Amniotic epithelial cell (primary cell): Measurements from ENCODE around the gene KIAA1217.

Experiments used
- DNase-seq: peaks from one replicate; pipeline ENCODE4 v3.0.0-alpha.2; 2010; ENCODE audit warnings: low read depth

The KIAA1217 gene

DNA sequence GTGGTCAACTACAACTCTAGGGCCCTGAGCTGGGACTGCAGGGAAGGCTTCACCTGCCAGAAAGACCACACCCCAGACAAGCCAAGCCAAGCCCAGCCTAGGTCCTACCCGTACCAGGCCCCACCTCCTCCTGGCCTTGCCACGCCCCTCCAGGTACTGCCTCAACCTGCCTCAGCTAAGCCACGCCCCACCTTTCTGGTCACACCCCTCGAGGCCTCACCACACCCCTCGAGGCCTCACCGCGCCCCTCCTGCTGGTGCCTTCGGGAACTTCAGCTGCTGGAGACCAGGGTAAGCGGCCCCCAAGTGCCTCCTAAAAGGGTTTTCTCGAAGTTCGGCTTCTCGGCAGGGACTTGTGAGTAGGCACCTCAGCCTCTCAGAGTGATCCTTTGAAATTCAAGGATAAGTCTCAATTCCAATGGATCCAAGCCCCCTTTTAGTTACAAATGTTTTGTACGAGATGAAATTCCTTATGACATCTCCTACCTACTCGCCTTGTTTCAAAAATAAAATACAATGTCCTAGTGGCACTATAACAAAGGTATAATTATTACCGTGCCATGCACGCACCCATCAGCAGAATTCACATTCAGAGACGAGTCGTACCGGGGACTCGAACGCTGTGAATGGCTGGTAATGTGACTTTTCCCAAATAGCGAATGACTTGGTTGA is 343.5 kb downstream of the KIAA1217 start:
- peak; percentile 39 for DNase-seq

GRCh38 chr10:24553051-24553612 is 344.2 kb downstream of the KIAA1217 start:
- DNase-seq: no peak

- no peak for DNase-seq
Measured at GRCh38 chr10:24554036-24554435, 345.1 kb downstream of the KIAA1217 start.

DNA sequence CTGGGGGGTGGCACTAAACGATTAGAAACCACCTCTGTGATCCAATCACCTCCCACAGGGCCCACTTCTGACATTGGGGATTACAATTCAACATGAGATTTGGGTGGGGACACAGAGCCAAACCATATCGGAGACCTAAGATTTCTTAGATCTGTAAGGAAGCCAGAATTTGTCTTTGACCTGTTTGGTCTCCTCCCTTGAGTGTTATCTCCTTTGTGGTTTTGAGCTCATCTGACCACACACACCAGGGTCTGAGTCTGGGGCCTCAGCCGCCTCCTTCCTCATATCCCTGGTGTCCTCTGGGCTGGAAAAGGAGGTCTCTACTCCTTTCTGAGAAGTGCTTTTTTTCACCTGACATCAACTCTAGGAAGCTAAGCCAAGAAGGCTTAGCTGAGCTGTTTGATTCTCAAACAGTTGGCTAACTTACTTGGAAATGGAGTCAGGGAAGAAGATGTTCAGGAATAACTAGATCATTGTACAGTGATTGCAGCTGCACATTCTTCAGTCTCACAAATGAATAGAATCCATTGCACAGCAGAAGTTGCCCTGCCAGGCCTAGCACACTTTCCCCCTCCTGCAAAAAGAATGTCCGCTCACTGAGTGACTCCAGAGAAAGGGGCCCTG is 347.3 kb downstream of the KIAA1217 start:
- peak; percentile 60 for DNase-seq

DNA sequence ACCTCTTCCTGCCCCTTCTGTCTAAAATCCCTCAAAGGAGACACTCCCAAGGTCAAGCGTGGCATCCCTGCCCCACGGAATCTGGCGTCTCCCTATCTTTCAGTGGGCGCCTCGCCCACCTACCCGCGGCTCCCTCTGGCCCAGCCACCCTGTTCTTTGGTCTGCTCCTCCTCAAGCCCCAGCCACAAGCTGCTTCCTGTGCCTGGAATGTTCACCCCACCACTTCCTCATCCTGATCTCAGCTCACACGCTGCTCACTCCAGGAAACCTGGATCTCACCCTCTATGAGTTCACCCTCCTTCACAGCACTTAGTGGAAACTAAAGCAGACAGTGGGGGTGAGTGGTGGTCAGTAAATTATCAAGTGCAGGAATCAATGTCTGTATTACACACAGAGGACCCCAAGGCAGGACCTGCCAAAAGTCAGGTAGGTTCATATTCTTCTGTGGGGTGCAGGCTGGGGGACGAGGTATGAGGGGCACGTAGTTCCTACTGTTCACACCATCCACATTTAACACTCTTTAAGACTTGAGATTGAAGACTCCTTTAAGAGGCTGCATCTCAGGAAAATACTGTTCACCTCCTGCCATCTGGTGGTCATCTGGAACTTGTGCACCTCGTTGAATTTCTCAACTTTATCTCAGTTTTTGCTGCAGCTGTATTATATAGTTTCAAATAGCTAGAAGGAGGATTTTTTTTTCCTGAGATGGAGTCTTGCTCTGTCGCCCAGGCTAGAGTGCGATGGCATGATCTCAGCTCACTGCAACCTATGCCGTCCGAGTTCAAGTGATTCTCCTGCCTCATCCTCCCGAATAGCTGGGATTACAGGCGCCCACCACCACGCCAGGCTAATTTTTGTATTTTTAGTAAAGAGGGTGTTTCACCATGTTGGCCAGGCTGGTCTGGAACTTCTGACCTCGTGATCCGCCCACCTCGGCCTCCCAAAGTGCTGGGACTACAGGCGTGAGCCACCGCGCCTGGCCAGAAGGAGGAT is 348.1 kb downstream of the KIAA1217 start:
- peak; percentile 85 for DNase-seq

DNA sequence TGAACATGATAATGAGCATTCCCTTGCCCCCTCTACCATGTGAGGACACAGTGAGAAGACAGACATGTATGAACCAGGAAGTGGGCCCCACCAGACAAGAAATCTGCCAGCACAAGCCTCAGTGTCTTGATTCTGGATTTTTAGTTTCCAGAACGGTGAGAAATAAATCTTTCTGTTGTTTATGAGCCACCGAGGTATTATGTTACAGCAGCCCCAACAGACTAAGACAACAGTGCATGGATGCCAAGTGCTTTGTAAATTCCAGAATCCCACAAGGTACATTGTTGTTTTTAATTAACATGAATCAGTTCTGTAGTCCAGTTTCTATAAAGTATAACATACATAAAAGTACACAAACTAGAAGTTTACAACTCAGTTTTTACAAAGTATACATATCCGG is 352.5 kb downstream of the KIAA1217 start:
- peak; percentile 52 for DNase-seq

- no peak for DNase-seq
Measured at GRCh38 chr10:24568042-24568441, 359.1 kb downstream of the KIAA1217 start.

DNA sequence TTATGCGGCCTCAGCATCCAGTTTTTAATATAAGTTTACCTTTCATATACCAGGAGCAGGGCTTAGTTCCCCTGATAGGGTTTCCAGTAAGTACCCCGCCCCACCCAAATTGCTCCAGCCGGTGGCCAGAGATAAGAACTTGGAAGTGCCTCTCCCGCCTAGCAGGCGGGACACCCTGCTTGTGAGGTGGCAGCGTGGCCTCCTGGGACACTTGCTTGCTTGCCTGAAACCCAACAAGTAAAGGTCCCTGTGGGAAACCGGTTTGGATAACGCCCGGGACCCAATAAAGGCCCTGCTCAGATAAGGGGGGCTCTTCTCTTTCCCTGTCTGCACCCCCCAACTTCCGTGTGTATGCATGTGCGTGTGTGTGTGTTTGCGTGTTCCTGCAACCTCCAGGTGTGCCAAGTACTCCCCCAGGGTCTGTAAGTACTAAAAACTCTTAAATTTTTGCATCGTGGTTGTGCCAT is 360.4 kb downstream of the KIAA1217 start:
- DNase-seq: no peak

- no peak for DNase-seq
Measured at GRCh38 chr10:24569828-24570657, 361.1 kb downstream of the KIAA1217 start.

DNA sequence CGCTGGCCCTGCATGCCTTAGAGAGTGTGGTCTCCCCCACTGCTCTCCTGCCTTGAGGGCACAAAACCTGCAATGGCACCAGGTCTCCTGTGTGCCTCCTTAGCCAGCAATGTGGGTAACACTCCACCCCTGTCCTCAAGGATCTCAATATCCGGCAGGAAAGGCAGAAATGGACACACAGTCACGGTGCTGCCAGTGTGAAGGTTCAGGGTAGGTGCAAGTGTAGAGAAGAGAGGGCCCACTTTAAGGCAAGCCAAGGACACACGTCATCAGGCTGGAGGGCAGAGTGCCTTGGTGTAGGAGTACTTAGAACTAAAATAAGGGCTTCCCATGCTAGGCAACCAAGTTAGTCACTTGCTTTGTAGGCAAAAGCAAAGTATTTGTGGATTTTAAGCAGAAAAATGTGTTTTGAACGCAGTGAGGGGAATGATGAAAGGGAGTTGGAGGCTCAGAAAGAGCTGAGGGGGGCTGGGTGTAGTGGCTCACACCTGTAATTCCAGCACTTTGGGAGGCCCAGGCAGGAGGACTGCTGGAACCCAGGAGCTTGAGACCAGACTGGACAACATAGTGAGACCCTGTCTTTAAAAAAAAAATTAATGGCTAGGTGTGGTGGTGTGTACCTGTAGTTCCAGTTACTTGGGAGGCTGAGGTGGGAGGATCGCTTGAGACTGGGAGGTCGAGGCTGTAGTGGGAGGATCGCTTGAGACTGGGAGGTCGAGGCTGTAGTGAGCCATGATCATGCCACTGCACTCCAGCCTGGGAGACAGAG is 361.9 kb downstream of the KIAA1217 start:
- no peak for DNase-seq

GRCh38 chr10:24571870-24572450 is 363.0 kb downstream of the KIAA1217 start:
- DNase-seq: no peak

DNA sequence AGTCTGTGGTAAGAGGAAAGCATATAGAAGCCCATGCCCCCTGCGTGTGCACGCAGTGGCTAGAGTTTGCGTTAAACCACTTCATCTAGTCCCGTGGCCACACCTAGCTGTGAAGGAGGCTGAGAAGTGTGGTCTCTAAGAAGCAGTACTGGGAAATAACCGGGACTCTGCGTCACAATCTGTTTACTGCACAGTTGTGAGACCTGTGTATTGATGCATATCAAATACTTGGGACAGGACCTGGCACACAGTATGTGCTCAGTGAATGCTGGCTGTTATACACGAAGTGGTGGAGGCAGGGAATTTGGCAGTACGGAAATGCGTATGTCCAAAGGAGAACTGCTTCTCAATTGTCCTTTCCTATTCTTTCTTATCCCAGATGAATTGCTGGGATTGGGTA is 365.2 kb downstream of the KIAA1217 start:
- no peak for DNase-seq

- no peak for DNase-seq
Measured at GRCh38 chr10:24574578-24575155, 365.7 kb downstream of the KIAA1217 start.

DNA sequence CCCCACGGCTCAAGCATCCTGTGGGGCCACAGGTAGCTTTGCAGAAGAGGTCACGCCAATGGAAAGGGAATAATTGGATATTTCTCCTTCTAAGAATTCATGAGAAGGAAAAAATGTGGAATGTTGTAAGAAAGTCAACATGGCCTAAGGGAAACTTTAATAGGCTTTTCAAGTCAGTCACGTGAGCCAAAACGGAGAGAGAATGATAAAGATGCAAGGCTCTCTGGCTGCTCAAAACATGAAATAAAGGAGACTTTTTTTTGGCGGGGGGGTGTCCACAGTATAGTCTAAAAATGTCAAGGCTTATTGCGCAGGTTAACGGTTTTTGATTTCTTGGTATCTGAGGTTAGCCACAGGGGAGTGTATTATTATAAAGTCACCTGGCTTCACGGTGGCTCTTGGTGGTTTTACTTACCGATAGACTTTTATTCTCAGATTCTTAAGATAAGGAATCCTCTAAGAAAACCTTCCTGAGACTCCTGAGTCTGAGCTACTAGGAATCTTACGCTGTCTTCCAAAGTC is 366.6 kb downstream of the KIAA1217 start:
- DNase-seq: no peak

- no peak for DNase-seq
Measured at GRCh38 chr10:24579448-24579847, 370.5 kb downstream of the KIAA1217 start.

- no peak for DNase-seq
Measured at GRCh38 chr10:24579906-24580305, 371.0 kb downstream of the KIAA1217 start.

DNA sequence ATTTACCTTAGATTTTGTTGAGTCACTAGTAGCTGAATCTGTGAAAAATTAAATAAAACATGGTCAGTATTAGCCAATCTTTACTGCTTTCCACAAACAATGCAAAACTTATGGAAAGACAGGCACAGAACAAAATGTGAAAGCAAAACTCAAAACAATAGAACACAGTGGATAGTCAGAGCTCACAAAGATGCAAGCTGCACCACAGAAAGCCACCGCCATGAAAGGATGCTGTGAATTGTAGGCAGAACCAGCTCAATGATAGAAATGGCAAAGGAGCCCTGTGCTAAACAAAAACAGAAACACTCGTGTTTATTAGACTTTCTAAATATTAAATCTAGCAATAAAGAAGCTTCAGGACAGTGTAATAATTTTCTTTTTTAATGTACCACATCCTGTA is 380.3 kb downstream of the KIAA1217 start:
- DNase-seq: no peak

DNA sequence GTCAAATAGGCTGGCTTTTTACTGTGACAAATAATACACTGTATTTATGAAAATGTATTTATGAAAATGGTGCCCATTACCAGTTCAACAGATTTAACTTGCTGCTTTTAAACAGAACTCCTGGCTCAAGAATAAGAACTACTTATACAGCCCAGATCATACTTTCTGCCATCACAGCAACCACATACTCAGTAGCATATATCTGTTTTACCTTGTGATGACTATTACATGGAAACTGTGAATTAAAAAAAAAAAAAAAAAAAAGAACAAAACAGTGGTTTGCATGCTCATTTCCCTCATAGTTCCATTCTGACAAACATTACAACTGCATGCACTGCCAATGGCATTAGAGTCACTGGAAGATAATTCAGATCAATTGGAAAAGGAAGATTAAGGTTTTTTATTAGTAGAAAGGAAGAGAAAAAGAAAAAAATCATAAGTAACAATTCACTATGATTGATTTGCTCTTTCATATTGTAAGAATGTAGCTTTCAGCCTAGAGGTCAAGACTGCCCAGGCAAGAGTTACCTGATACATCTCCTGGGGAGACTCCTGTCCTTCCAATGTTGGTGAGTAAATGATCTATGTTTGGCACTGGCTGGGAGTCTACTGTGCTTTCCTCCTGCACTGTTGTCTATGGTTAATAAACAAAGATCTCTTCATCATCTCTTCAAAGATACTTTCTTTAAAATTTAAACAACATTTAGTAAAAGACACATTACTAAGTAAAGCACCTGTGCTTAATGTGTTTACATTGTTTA is 381.9 kb downstream of the KIAA1217 start:
- DNase-seq: no peak
